HG02938 (cell line): ENCODE data around the gene RPA1.
"Not testable (repeated sequence)": the region's sequence is repeated elsewhere in the genome, so short reads cannot be mapped to it uniquely, and the experiment has no call there.

Experiments used
- ATAC-seq: cut with Tn5 transposase; IDR thresholded peaks from one replicate; pipeline ENCODE4 v1.9.1; 2021; ENCODE audit warnings: mild to moderate bottlenecking, moderate library complexity; ENCODE audit not compliant: unreplicated experiment

The RPA1 gene

DNA sequence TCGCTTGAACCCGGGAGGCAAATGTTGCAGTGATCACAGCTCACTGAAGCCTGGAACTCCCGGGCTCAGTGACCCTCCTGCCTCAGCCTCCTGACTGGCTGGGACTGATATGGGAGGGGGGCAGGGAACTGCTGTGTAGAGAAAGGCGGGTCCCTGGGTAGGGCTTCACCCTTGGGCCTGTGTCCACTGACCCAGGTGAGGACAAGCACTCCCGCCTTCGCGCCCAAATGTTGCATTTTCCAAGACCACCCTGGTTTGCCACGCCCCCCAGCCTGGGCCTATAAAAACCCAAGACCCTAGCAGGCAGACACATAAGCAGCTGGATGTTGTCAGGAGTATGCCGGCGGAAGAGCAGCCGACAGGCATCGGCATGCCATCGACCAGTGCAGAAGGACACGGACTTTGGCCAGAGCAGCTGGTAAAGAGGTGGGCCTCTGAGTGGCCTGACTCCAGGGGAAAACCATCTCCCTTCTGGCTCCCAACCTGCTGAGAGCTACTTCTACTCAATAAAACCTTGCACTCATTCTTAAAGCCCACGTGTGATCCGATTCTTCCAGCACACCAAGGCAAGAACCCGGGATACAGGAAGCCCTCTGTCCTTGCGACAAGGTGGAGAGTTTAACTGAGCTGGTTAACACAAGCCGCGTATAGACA, 19.2 kb upstream of the RPA1 start:
- no peak for ATAC-seq

DNA sequence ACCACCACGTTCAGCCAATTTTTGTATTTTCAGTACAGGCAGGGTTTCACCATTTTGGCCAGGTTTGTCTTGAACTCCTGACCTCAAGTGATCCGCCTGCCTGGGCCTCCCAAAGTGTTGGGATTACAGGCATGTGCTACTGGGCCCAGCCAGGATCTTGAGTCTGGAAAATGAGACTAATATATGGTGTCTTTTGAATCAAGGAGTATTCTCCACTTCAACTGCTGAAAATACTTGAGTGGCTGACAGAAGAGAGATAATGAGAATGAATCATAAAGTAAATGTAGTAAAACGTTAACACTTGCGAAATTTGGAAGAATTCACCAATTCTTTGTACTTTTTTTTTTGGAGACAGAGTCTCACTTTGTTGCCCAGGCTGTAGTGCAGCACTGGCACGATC, 16.7 kb upstream of the RPA1 start:
- ATAC-seq: no peak

DNA sequence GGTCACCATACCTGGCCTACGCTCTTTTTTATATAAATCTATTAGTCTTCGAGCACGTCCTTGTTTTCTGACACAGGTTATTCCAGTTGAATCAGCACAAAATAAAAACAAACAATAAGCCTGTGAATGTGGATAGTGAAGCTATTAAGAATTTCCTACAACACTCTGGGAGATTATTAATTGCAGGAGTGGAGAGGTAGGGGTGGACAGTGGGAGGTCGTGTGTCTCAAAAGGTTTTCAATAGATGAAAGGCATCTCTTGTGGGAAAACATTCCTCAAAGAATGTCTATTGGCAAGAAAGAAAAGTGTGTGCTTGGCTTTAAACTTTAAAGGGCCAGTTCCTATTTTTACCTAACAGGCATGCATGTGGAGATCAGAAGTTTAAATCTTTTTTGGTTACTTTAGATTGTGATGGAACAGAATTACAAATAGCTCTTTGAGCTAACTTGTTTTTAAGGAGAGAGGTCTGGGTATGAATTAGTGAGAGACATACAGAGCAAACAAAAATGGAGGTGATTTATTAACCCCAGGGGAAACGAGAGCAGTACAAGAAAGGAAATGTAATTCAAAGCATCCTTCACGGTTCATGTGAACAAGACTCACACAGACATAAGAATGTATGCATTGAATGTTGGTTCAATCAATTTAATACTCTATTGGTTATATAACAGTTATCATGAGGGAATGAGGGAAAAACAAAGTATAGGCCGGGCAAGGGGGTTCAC, 9.1 kb upstream of the RPA1 start:
- no peak for ATAC-seq

DNA sequence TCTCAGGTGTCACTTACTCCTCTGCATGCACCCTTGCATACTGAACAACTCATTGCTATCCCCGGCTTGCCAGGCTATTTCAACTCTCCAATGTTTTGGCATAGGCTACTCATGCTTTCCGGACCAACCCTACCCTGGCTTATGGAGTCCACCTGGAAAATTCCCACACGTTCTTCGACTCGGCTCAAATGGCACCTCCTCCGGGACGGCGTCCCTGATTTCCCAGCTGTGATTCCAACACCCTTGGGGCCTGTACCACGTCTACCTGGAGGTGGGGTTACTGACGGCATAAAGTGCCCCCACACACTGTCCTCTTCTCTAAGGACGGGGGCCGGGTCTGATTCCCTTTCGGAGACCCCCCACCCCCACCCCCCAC, 601 bp upstream of the RPA1 start:
- no peak for ATAC-seq

DNA sequence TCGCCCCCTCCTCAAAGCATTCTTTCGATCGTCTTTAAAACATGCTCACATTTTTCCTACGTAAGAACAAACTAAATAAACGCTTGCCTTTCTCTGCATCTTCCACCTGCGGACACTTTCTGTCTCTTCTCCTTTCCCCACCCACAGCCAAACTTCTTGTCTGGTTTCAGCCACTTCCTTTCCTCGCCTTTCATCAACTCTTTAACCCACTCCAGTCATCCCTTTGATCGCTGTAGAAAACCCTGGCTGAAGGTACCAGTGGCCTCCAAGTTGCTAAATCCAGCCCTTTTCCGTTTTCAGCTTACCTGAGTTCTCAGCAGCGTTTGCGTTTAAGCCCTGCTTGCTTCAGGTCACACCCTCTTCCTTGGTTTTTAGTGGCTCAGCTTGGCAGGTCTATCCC, 483 bp downstream of the RPA1 start:
- no peak for ATAC-seq

DNA sequence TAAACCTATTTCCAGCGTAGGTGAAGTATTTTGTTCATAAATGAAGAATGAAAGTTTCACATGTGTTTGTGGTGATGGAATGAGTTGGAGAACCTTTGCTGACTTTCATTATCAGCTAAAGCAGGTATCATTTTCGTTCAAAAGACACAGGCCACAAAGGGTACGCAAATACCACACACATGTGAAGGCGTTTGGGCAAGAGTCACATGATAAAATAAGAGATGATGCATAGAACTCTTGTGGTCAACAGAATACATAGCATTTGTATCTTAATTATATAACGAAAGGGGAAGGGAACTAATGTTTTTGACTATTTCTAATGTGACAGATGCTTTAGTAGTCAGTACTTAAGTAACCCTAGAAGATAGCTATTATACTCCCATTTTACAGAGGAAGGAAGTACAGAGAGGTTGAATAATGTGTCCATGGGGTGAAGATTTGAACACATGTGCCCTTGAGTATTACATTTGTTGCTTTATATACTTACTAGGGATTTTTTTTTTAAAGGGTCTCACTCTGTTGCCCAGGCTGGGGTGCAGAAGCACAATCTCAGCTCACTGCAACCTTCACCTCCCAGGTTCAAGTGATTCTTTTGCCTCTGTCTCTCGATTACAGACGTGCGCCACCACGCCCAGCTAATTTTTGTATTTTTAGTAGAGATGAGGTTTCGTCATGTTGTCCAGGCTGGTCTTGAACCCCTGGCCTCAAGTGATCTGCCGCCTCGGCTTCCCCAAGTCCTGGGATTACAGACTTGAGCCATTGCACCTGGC, 4.8 kb downstream of the RPA1 start:
- peak; percentile 60 for ATAC-seq

DNA sequence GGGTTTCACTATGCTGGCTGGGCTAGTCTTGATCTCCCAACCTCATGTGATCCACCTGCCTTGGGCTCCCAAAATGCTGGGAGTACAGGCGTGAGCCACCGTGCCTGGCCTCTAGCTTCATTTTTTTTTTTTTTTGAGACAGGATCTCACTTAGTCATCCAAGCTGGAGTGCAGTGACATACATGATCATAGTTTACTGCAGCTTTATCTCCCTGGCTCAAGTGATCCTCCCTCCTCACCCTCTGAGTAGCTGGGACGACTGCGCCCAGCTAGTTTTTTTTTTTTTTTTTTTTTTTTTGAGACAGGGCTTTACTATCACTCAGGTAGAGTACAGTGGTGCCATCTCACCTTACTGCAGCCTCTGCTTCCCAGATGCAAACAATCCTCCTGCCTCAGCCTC, 9.7 kb downstream of the RPA1 start:
- ATAC-seq: no peak

DNA sequence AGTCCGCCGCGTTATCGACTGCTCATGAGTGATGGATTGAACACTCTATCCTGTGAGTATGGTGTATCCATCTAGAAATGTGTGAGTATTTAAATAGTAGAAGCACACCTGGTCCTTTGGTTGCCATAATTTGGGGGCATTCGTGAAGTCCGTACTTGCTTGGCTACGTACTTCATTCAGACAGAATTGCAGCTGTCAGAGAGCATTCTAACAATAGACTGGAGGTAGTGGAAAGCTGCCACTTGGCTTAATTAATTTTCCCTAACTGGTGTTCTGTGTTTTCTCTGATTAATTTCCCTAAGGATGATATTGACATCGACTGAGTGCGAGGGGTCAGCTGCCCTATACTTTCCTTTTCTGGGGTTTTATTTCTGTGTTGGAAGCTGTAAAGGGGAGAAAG, 14.1 kb downstream of the RPA1 start:
- ATAC-seq: no peak

DNA sequence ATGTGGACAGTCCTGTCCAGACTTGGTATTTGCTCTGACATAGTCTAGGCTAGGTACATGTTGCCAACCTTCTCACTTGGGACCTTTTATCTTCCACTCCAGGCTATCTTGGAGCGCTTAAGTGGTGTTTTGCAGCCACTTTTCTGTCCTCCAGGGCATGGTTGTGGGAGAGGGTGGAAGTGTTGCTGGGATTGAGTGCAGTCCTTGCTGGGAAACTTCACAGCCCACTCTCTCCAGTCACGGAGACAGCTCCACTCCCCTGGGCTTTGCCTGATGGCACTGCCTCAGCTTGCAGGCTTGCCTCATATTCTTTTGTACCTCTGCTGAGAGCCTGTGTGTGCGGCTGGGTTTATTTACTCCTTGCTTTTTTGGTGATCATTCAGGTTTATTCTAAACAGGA, 17.4 kb downstream of the RPA1 start:
- no peak for ATAC-seq

DNA sequence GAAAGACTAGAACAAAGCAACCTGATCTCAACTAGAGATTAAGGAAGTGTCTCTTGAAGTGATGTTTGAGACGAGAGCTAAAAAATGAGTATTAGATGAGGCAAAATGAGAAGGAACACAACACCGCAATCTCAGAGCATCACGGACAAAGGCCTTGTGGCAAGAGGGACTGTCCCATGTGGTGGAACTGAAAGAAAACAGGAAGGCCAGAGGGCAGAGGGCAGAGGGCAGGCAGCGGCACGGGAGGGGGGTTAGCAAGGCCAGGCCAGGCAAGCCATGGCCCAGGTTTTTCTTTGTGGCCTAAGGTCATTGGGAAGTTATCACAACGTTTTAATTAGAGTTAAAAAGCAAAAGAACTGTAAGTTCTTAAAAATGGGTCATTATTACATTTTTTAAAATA, 22.5 kb downstream of the RPA1 start:
- ATAC-seq: no peak

DNA sequence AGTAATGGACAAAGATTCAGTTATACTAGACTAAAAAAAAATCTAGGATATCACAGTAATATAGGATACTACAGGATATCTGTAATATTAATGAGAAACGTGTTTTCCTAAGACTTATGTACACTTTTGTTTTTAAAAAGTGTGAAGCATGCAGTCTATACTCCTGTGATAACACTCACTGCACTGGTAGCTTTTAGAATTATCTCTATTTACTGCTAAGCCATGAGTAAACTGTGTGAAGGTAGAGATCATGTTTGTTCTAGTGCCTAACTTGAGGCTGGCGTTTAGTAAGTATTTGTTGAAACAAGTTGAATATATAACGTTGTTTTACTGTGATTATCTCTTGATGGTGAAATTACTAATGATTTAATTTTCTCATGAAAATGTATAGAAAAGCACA, 23.9 kb downstream of the RPA1 start:
- ATAC-seq: no peak

DNA sequence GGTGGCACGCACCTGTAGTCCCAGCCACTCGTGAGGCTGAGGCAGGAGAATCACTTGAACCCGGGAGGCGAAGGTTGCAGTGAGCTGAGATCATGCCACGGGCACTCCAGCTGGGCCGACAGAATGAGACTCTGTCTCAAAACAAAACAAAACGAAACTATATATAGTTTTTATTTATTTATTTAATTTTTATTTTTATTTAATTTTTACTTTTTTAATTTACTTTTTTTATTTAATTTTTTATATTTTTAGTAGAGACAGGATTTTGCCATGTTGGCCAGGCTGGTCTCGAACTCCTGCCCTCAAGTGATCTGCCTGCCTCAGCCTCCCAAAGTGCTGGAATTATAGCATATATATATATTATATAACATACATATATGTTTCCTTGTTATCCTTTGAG, 26.7 kb downstream of the RPA1 start:
- not testable (repeated sequence) for ATAC-seq

DNA sequence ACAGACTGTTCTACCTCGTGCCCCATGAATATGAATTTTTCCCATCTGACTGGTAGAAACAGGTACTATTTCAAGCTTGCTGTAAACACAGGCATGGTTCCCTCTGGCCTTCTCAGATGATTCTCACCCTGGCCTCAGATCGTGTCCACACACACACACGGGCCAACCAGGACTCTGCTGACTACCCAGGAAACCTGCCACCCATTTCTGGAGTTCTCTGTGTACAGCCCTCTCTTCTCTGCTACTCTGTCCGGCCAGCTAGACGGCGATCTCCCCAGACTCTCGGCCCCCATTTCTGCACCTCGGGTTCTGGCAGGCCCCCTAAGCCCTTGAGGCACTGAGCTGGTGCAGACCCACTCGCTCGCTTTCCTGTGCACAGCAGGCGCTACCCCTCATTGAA, 31.2 kb downstream of the RPA1 start:
- no peak for ATAC-seq

DNA sequence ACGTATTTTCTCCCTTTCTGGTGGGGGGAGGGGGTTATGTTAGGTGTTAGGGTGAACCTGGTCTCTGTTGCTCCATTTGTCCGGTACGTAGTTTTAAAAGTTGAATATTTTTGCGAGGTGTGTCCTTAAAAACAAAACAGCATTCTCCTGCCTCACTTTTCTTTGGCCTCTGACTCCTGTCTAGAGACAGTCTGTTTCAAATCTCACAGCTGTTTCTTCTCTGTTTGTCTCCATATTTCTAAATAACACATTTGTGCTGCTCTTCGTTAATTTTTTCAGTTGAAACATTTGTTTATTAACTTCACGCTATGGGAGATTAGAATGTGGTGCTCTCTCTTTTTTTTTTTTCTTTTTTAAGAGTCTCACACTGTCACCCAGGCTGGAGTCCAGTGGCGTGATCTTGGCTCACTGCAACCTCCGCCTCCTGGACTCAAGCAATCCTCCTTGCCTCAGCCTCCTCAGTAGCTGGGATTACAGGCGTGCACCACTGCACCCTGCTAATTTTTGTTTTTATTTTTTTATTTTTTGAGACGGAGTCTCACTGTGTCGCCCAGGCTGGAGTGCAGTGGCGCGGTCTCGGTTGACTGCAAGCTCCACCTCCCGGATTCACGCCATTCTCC, 31.7 kb downstream of the RPA1 start:
- no peak for ATAC-seq

DNA sequence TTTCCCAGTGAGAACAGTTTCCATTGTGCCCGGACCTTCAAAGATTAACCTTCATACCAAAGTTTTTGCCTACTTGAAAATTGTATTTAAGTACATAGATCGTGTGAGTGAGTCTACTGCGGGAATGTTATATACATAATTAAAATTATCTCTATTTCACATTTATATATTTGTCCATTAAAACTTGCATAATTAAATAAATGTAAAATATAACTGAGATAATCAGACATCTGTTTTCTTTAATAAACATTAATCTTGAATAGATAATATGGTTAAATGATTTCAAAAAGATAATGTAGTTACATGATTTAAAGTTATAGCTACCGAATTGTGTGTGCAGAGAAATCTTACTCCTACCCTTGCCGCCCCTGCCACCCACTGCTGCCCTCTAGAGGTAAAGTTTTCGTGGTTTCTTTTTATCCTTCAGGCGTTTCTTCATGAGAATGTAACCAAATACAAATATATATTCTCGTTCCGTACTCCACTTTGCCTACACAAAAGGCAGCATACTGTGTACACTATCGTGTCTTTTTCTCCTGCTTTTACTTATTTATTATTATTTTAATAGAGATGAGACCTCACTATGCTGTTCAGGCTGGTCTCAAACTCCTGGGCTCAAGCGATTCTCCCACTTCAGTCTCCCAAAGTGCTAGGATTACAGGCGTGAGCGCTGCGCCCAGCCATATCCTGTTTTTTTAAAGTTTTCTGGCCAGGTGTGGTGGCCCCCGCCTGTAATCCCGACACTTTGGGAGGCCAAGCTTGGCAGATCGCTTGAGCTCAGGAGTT, 35.6 kb downstream of the RPA1 start:
- ATAC-seq: no peak

DNA sequence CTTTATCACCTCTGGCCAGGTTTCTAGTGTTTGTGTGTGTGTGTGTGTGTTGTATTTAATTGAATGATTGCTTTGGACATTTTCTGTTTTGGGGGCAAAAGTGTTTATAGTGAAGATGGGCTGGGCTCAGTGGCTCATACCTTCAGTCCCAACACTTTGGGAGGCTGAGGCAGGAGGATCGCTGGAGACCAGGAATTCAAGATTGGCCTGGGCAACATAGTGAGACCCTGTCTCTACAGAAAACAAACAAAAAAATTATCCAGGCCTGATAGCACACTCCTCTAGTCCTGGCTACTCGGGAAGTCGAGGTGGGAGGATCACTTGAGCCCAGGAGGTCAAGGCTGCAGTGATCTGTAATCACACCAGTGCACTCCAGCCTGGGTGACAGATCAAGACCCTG, 37.5 kb downstream of the RPA1 start:
- no peak for ATAC-seq

DNA sequence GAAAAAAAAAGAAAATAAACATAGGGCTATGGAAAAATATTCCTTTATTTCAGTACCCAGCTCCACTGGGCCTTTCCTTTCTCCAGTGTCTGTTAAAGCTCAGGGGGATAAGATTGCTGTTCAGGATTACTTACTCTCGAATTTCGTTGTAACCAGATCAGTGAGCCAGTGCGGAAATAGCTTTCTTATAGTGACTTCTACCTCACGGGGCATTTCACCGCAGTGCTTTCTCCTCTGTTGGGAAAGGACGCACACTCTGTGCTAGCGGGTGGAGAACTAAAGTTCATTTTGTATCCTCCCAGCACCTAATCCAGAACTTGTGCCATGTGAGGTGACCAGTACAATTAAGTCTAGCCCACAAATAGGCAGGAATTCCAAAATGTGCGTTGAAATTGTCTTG, 38.3 kb downstream of the RPA1 start:
- ATAC-seq: no peak

DNA sequence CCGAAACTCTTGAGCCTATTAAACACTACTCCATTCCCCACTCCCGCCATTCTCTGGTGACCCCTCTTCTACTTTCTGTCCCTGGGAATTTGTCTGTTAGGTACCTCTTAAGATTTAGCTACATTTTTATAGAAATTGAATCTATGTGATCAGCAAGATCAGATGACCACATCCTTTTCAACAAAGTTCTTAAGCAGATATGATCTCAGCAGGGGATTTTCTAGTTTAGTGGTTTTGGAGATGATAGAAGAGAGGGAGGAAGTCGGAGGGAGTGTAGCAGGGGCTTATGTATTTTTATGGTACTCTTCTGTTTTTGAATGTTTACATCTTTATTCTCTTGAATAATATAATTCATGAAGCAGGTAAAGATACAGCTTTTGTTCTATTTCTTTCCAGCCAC, 40.8 kb downstream of the RPA1 start:
- no peak for ATAC-seq

DNA sequence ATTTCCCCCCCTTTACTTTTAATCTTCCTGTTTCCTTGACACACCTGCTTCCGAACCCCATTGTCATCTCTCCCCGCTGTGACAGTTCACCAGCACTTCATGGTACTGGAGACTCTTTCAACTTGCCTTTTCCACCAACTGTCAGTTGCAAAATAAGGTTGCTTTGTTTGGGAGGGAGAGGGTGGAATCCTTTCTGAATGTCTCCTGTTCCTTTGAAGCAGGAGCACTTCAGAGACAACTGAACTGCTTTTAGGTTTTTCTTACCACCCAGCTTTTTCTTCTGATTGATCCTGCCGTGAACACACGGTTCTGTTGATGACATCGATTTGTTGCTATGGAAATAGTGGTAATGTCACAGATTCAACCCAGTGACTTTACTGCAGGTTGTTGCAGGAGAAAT, 42.0 kb downstream of the RPA1 start:
- no peak for ATAC-seq

DNA sequence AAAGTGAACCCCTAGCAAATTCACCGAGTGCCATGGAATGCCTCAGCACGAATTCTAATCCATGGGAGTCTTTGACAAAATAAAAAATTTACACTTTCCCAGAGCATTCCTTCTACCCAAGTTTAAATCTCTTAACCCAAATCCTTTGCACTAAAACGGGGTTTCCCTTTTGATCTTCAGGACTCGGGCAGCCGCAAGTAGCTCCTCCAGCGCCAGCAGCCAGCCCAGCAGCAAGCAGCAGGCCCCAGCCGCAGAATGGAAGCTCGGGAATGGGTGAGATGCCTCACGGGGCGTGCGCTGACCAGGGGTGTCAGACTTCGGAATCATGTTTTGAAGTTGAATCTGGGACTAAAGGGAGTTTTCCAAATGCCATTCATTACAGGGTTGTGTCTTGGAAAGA, 42.4 kb downstream of the RPA1 start:
- no peak for ATAC-seq

DNA sequence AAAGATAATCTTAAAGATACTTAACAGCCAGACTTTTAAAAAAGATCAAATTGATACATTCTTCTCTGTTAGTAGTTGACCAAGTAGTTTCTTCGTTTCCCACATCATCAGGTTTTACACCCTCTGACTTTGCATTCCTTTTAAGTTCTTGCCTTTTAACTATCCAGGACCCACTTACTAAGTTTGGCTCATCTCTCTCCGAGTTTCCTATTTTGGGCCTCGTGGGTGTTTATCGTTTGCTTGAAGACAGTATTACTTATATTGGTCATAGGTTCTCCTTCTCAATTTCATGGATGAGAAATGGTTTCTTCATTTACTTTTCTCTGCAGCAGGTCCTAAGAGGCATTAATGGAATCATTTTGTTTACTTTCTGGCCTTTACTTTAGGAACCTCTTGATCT, 43.2 kb downstream of the RPA1 start:
- ATAC-seq: no peak
